CD4-positive, alpha-beta T cell treated with Interleukin-6 for 4 hours (primary cell): ENCODE data around the gene TKFC.
"Not testable (repeated sequence)": the region's sequence is repeated elsewhere in the genome, so short reads cannot be mapped to it uniquely, and the experiment has no call there.

Experiments used
- DNase-seq: peaks from one replicate; pipeline ENCODE4 v3.0.0-alpha.2; 2020; ENCODE audit warnings: mixed read lengths

Gene TKFC

DNA sequence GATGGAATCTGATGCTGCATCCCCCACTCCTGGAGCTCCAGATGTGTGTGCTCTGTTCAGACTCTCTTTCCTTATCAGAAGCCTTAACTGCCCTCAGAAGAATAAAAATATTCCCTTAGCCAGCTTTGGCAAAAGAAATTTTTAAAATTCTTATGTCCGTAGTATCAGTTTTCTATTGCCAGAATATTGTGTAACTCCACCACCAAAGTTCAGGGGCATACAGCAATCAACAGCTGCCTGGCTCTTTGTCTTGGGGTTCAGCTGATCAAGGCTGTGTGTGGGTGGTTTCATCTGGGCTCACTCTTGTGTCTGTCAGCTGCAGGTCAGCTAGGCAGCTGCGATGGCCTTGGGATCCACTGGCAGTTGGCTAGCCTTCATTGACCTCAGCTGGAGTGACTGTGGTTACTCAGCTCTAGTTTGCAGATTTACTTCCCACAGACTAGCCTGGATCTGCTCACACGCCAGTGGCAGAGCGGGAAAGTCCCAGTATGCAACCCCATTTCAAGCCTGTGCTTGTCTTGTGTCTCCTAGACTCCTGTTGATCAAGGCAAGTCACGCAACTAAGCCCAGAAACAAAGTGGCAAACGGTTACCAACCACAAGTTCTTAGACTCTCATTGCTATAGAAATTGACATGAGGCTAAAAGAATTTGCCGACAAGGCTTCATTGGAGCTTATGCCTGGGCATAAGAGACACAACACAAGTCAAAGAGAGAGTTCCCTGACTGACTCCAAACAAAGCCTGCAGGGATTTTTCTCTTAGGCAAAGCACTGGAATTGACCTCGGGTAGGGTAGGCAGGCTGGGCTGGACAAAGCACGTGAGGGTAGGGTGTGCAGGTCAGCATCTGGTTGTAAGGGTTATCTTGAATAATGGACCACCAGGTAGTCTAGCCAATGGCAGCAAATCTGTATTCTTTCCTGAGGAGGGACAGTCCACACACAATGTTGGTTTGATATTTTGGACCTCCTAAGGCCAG lies 36.6 kb downstream of the TKFC start:
- DNase-seq: no peak

- no peak for DNase-seq
Measured at GRCh38 chr11:61370349-61371005, 37.4 kb downstream of the TKFC start.

DNA sequence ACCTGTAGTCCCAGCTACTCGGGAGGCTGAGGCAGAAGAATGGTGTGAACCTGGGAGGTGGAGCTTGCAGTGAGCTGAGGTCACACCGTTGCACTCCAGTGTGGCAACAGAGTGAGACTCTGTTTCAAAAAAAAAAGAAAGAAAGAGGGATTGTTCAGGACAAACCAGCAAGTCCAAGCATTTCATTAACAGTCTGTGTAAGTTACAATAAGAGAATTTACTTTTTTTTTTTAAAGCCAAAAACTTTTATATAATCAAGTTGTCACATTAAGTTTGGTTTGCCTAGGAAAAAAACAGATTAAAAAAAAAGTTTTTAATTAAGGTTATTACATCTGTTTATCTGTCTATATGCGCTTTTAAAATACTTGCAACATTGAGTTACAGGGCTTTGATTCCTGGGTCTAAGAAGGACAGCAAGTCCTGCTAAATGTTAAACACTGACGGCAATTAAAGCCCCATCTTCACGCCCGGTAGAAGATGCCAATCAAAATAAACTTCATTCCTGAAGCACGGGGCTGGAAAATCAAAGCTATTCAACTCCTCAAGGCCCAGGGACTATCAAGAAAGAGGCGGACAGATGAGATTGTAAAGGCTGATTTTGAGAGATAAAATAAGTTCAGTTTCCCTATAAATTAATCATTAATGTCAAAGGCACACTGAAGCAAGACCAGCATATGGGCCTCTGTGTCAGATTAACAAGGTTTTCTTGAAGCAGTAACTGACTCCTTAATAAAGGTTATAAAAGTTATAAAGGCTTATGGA lies 39.8 kb downstream of the TKFC start:
- DNase-seq: no peak

DNA sequence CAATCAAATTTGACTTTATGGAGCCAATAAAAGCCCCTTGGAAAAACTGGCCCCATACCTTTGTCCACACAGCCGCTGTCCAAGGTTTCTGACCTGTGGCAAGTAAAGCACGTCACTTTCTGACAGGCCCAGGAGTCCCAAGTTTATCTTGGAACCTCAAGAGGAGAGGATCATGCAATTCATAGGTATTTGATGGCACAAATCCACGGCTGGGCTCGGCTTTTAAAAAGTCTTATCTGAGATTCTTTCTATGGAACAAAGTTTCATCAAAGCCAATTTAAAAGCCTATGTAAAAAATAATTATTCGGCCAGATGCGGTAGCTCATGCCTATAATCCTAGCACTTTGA lies 42.7 kb downstream of the TKFC start:
- no peak for DNase-seq

DNA sequence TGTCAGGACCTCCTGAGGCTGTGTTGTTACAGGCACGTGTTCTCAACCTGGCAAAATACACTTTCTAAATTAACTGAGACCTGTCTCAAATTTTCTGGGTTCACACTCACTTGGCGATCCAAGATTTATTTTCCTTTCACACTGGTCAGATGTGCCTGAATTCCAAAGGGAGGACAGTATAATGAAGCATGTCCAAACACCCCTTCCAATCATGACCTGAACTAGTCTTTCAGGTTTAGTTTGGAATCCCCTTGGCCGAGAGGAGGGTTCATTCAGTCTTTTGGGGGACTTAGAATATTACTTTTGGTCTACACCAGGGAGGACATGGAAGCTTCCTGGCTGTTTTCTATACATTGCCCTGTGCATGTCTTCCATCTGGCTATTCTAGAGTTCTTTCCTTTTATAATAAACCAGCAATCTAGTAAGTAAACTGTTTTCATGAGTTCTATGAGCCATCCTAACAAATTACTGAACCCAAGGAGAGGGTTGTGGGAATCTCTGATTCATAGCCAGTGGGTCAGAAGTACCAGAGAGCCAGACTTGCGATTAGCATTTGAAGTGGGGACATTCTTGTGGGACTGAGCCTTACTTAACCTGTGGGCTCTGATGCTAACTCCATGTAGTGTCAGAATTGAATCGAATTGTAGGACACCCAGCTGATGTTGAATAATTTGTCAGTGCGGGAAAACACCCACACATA lies 44.6 kb downstream of the TKFC start:
- no peak for DNase-seq

- DNase-seq: no peak
Measured at GRCh38 chr11:61378713-61379313, 45.8 kb downstream of the TKFC start.

DNA sequence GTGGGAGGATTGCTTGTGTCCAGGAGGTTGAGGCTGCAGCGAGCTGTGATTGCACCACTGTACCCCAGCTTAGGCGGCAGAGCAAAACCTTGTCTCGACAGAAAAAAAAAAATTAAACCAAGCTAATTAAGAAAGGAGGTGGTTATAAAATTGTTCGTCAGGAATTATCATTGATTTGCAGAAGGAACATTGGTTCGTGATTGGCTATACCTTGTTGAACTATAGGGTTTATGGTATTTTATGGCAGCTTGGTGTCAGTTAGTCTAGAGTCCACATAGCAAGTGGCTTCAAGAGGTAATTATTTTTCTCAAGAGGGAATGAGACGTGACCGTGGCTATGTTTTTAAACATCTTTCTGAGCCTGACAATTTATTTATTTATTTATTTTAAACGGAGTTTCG lies 47.9 kb downstream of the TKFC start:
- DNase-seq: no peak

DNA sequence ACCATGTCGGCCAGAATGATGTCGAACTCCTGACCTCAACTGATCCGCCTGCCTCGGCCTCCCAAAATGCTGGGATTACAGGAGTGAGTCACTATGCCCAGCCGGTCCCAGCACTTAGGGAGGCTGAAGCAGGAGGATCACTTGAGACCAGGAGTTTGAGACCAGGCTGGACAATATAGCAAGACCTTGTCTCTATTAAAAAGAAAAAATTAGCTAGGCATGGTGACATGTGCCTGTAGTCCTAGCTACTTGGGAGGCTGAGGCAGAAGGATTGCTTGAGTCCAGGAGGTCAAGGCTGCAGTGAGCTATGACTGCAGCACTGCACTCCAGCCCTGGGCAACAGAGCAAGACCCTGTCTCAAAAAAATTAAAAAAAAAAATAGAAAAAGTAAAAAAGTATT lies 50.8 kb downstream of the TKFC start:
- DNase-seq: not testable (repeated sequence)

- no peak for DNase-seq
Measured at GRCh38 chr11:61384271-61385242, 51.5 kb downstream of the TKFC start.

GRCh38 chr11:61390161-61390560 lies 57.1 kb downstream of the TKFC start:
- no peak for DNase-seq

- DNase-seq: peak; percentile 40
Measured at GRCh38 chr11:61392981-61393595, 60.1 kb downstream of the TKFC start.
